ENCODE results near the gene TNIK.
"Not testable (repeated sequence)": the region's sequence is repeated elsewhere in the genome, so short reads cannot be mapped to it uniquely, and the experiment has no call there.

TNIK gene

GRCh38 chr3:171127611-171128010, 332.6 kb downstream of the TNIK start:
- in situ Hi-C loops (cut with HindIII; ENCODE audit: low pct_ligation_motif_present, low pct_unique_long_range_greater_than_20kb, low sequenced_read_pairs), result no loop called here

GRCh38 chr3:171126478-171127209, 333.6 kb downstream of the TNIK start:
- no peak for DNase-seq
- in situ Hi-C loops (cut with HindIII; ENCODE audit: low pct_ligation_motif_present, low pct_unique_long_range_greater_than_20kb, low sequenced_read_pairs), result no loop called here

More at GRCh38 chr3:171127611-171128010, 332.6 kb downstream of the TNIK start:
- no peak for DNase-seq

GRCh38 chr3:171125010-171125409, 335.2 kb downstream of the TNIK start:
- no peak for DNase-seq
- in situ Hi-C loops (cut with HindIII; ENCODE audit: low pct_ligation_motif_present, low pct_unique_long_range_greater_than_20kb, low sequenced_read_pairs), result no loop called here

- in situ Hi-C loops (cut with HindIII; ENCODE audit: low pct_ligation_motif_present, low pct_unique_long_range_greater_than_20kb, low sequenced_read_pairs), result no loop called here
- DNase-seq, result peak; percentile 24
These were observed 336.3 kb downstream of the TNIK start for GRCh38 chr3:171123915-171124314.

GRCh38 chr3:171122861-171123260, 337.3 kb downstream of the TNIK start:
- DNase-seq, result no peak
- in situ Hi-C loops (cut with HindIII; ENCODE audit: low pct_ligation_motif_present, low pct_unique_long_range_greater_than_20kb, low sequenced_read_pairs), result no loop called here

- DNase-seq, result no peak
- in situ Hi-C loops (cut with HindIII; ENCODE audit: low pct_ligation_motif_present, low pct_unique_long_range_greater_than_20kb, low sequenced_read_pairs), result no loop called here
These were observed 338.0 kb downstream of the TNIK start for GRCh38 chr3:171122240-171122639.

- in situ Hi-C loops (cut with HindIII; ENCODE audit: low pct_ligation_motif_present, low pct_unique_long_range_greater_than_20kb, low sequenced_read_pairs), result no loop called here
- no peak for DNase-seq
These were observed 338.4 kb downstream of the TNIK start for GRCh38 chr3:171121801-171122200.

GRCh38 chr3:171119402-171119801, 340.8 kb downstream of the TNIK start:
- in situ Hi-C loops (cut with HindIII; ENCODE audit: low pct_ligation_motif_present, low pct_unique_long_range_greater_than_20kb, low sequenced_read_pairs); DNase-seq: not testable (repeated sequence)

- in situ Hi-C loops (cut with HindIII; ENCODE audit: low pct_ligation_motif_present, low pct_unique_long_range_greater_than_20kb, low sequenced_read_pairs); DNase-seq: not testable (repeated sequence)
These were observed 341.2 kb downstream of the TNIK start for GRCh38 chr3:171118993-171119392.

GRCh38 chr3:171116824-171117395, 343.3 kb downstream of the TNIK start:
- DNase-seq, result no peak
- in situ Hi-C loops (cut with HindIII; ENCODE audit: low pct_ligation_motif_present, low pct_unique_long_range_greater_than_20kb, low sequenced_read_pairs), result no loop called here

- in situ Hi-C loops (cut with HindIII; ENCODE audit: low pct_ligation_motif_present, low pct_unique_long_range_greater_than_20kb, low sequenced_read_pairs), result no loop called here
- no peak for DNase-seq
These were observed 343.8 kb downstream of the TNIK start for GRCh38 chr3:171116365-171116764.

GRCh38 chr3:171115667-171116066, 344.5 kb downstream of the TNIK start:
- DNase-seq, result no peak
- in situ Hi-C loops (cut with HindIII; ENCODE audit: low pct_ligation_motif_present, low pct_unique_long_range_greater_than_20kb, low sequenced_read_pairs), result no loop called here

GRCh38 chr3:171113716-171114115, 346.5 kb downstream of the TNIK start:
- DNase-seq, result no peak
- in situ Hi-C loops (cut with HindIII; ENCODE audit: low pct_ligation_motif_present, low pct_unique_long_range_greater_than_20kb, low sequenced_read_pairs), result no loop called here

GRCh38 chr3:171110715-171111114, 349.5 kb downstream of the TNIK start:
- in situ Hi-C loops (cut with HindIII; ENCODE audit: low pct_ligation_motif_present, low pct_unique_long_range_greater_than_20kb, low sequenced_read_pairs), result no loop called here
- no peak for DNase-seq

- peak; percentile 14 for DNase-seq
- in situ Hi-C loops (cut with HindIII; ENCODE audit: low pct_ligation_motif_present, low pct_unique_long_range_greater_than_20kb, low sequenced_read_pairs), result no loop called here
These were observed 352.1 kb downstream of the TNIK start for GRCh38 chr3:171108066-171108465.

- in situ Hi-C loops (cut with HindIII; ENCODE audit: low pct_ligation_motif_present, low pct_unique_long_range_greater_than_20kb, low sequenced_read_pairs), result no loop called here
- DNase-seq, result no peak
These were observed 357.0 kb downstream of the TNIK start for GRCh38 chr3:171103185-171103584.

GRCh38 chr3:171101982-171102641, 358.1 kb downstream of the TNIK start:
- in situ Hi-C loops (cut with HindIII; ENCODE audit: low pct_ligation_motif_present, low pct_unique_long_range_greater_than_20kb, low sequenced_read_pairs), result no loop called here
- DNase-seq, result peak; percentile 22

- no peak for DNase-seq
- in situ Hi-C loops (cut with HindIII; ENCODE audit: low pct_ligation_motif_present, low pct_unique_long_range_greater_than_20kb, low sequenced_read_pairs), result no loop called here
These were observed 360.3 kb downstream of the TNIK start for GRCh38 chr3:171099911-171100310.

- in situ Hi-C loops (cut with HindIII; ENCODE audit: low pct_ligation_motif_present, low pct_unique_long_range_greater_than_20kb, low sequenced_read_pairs), result no loop called here
- DNase-seq, result no peak
These were observed 365.1 kb downstream of the TNIK start for GRCh38 chr3:171095063-171095462.

- in situ Hi-C loops (cut with HindIII; ENCODE audit: low pct_ligation_motif_present, low pct_unique_long_range_greater_than_20kb, low sequenced_read_pairs), result no loop called here
- no peak for DNase-seq
These were observed 365.8 kb downstream of the TNIK start for GRCh38 chr3:171094411-171094810.

Measured in ACHN (cell line).